Endodermal cell (in vitro differentiated cells): ENCODE data around the gene ZNF324B. TPM values are rescaled to one million over a fixed set of nuclear protein-coding genes. Genes with fewer than 3 reads are reported as not detected.
"Not testable (repeated sequence)": the region's sequence is repeated elsewhere in the genome, so short reads cannot be mapped to it uniquely, and the experiment has no call there.

ENCODE experiments used
- DNase-seq: peaks from one replicate; pipeline ENCODE4 v3.0.0-alpha.2; 2017
- H3K27ac ChIP-seq: 2 replicates; pipeline ENCODE4 v1.5.1; 2013; ENCODE audit warnings: mild to moderate bottlenecking, low read depth, low read length, moderate library complexity
- H3K27me3 ChIP-seq: 2 replicates; pipeline ENCODE4 v1.6.1; 2013; ENCODE audit warnings: mild to moderate bottlenecking, low read length, moderate library complexity; ENCODE audit not compliant: insufficient read depth, control insufficient read depth, poor library complexity, severe bottlenecking
- H3K36me3 ChIP-seq: 2 replicates; pipeline ENCODE4 v1.7.0; 2013; ENCODE audit warnings: mild to moderate bottlenecking, low read length, moderate library complexity; ENCODE audit not compliant: control insufficient read depth, insufficient read depth
- H3K4me1 ChIP-seq: one replicate; pipeline ENCODE4 v1.7.0; 2013; ENCODE audit warnings: low read length; ENCODE audit not compliant: control insufficient read depth, insufficient read depth
- H3K4me3 ChIP-seq: 2 replicates; pipeline ENCODE4 v1.5.1; 2013; ENCODE audit warnings: mild to moderate bottlenecking, low read length, moderate library complexity
- H3K9ac ChIP-seq: 2 replicates; pipeline ENCODE4 v1.6.1; 2013; ENCODE audit warnings: mild to moderate bottlenecking, low read length, moderate library complexity; ENCODE audit not compliant: poor library complexity, severe bottlenecking; ENCODE audit errors: extremely low read depth
- H3K9me3 ChIP-seq: 2 replicates; pipeline ENCODE4 v1.6.1; 2013; ENCODE audit warnings: mild to moderate bottlenecking, low read length, moderate library complexity; ENCODE audit not compliant: control insufficient read depth
- H3K27ac Mint-ChIP-seq: 2 replicates; pipeline ENCODE4 v1.8.0; 2020; ENCODE audit warnings: mixed read lengths
- H3K27me3 Mint-ChIP-seq: 2 replicates; pipeline ENCODE4 v1.8.0; 2021; ENCODE audit warnings: mild to moderate bottlenecking, mixed read lengths; ENCODE audit not compliant: insufficient read depth
- H3K36me3 Mint-ChIP-seq: 2 replicates; pipeline ENCODE4 v1.8.0; 2020; ENCODE audit warnings: low read depth, mixed read lengths
- H3K4me1 Mint-ChIP-seq: 2 replicates; pipeline ENCODE4 v1.8.0; 2020; ENCODE audit warnings: mixed read lengths
- H3K4me3 Mint-ChIP-seq: 2 replicates; pipeline ENCODE4 v1.8.0; 2020; ENCODE audit warnings: mild to moderate bottlenecking, moderate library complexity, mixed read lengths
- H3K9me3 Mint-ChIP-seq: 2 replicates; pipeline ENCODE4 v1.8.0; 2020; ENCODE audit warnings: mild to moderate bottlenecking, mixed read lengths
- WGBS, 2 experiments: methylation state at CpG; one replicate each; pipeline versions ENCODE4 v1.1.5 to v1.1.7; 2013; ENCODE audit warnings: missing lambda C conversion rate in 2 of 2, mixed read lengths in 1 of 2; ENCODE audit not compliant: insufficient coverage in 1 of 2, insufficient read length in 1 of 2; 5-methylcytosine and 5-hydroxymethylcytosine counted together
- total RNA-seq, 2 donors: library from RNA; stranded (reverse); fragmentation: NEBNext Ultra II Directional in 1 of 2; extraction: Animal tissue kit (Norgen Biotek cat#: 25700) in 1 of 2; gene quantifications; 2 replicates in 1 of 2; 3 replicates in 1 of 2; pipeline ENCODE4 v1.2.1, GENCODE V29; 2021
- TF ChIP-seq, protein P1 (sequence below): fragments of 200-600 bp; sonication (generic); conservative IDR thresholded peaks from 2 replicates; pipeline ENCODE4 v1.5.0; 2021; ENCODE audit warnings: antibody characterized with exemption, mild to moderate bottlenecking

Gene ZNF324B
- total RNA-seq, 2 donors from 2014 or later: 5.4 to 6.0 TPM

DNA sequence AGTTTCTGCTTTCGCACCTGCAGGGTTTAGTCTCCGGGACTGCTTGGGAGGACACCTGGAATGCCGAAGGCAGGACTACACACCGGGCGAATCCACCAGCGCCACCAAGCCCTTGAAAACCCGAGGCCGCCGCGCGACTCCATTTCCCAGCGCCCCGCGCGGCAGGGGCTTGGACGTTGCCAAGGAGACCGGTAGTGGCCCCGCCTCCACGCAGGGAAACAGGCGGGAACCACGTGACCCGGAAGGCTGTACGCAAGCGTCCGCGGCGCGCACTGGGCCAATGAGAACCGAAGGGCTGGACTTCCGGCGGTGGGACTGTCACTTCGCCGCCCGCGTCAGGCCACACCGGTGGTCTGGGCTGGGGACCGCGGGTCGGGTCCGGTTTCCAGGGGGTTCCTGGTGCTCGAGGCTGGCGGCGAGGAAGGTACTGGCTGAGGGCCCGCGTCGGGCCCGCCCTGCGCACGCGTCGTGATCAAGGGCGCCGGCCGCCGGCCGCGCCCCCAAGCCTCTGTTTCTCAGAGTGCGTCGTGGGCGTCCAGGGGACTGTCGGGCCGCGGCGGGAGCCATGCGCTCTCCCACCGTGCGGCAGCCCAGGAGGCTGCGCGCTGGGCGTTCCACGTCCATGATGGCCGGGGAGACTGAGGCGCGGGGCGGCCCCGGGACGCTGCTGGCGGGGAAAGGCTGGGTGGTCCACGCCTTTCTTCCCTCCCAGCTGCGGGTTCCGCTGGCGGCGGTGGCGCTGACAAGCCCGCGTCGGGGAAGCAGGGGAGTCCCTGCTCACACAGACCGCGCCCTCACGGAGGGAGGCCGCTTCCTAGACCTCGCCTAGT is 15.6 kb downstream of the ZNF324B start, which contains the start of gene ZNF324:
TSS of gene ZNF324 (plus strand) at position 321 of the 830 bp plus-strand sequence. CDS start 2,106 bp downstream, outside the sequence.
- Histone ChIP-seq H3K9me3 (no peaks in the 10 kb centered on the region), H3K27ac (peak within 1 kb of the TSS; percentile 60), H3K4me3 (peak within 1 kb of the TSS; percentile 77), H3K9ac (peak within 1 kb of the TSS; percentile 51), H3K36me3 (peaks cover 5% of the 10 kb centered on the region), H3K27me3 (peaks cover 9% of the 10 kb centered on the region), H3K4me1 (no peaks in the 10 kb centered on the region)
- H3K27me3 Mint-ChIP-seq: peaks cover 24% of the 10 kb centered on the region
- no peaks in the 10 kb centered on the region for H3K9me3 Mint-ChIP-seq
- peaks cover 8% of the 10 kb centered on the region for H3K36me3 Mint-ChIP-seq
- TF ChIP-seq, protein P1, sequence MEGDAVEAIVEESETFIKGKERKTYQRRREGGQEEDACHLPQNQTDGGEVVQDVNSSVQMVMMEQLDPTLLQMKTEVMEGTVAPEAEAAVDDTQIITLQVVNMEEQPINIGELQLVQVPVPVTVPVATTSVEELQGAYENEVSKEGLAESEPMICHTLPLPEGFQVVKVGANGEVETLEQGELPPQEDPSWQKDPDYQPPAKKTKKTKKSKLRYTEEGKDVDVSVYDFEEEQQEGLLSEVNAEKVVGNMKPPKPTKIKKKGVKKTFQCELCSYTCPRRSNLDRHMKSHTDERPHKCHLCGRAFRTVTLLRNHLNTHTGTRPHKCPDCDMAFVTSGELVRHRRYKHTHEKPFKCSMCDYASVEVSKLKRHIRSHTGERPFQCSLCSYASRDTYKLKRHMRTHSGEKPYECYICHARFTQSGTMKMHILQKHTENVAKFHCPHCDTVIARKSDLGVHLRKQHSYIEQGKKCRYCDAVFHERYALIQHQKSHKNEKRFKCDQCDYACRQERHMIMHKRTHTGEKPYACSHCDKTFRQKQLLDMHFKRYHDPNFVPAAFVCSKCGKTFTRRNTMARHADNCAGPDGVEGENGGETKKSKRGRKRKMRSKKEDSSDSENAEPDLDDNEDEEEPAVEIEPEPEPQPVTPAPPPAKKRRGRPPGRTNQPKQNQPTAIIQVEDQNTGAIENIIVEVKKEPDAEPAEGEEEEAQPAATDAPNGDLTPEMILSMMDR: no peak
- H3K4me3 Mint-ChIP-seq: peak within 1 kb of the TSS; percentile 67
- H3K27ac Mint-ChIP-seq: peak within 1 kb of the TSS; percentile 13
- peaks cover 11% of the 10 kb centered on the region for H3K4me1 Mint-ChIP-seq
- WGBS, 2 experiments: 0% methylated on average over 41 to 92 of the region's 92 CpGs
- peak; percentile 99 for DNase-seq

DNA sequence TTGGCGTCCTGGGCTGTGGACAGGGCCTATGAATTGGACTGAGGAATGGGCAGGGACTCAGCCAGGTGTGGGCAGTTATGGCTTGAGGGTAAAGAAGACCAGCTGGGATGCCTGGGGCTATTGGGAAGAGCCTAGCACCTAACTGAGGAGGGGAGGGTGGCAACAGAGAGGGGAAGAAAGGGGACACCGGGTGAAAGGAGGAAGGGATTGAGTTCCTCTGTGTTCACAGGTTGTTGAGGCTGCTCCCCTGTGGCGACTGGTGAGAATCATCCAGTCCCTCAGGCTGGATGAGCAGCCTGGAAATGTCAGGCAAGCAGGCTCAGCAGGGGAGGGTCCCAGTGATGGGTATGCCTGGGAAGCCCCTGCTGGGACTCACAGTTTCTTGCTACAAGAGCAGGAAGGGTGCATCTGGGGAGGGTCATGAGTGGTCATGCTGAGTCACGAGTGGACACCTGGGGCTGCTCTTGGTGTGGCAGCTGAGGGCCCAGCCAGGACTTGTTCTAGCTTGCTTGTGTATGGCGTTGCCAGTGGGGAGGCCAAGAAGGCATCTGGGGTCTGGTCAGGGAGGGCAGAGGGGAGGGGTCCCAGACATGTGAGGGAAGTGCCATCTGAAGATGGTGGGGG is 16.9 kb downstream of the ZNF324B start:
- Histone ChIP-seq H3K4me1 (no peaks in the 10 kb centered on the region), H3K36me3 (peaks cover 16% of the 10 kb centered on the region), H3K9me3 (no peaks in the 10 kb centered on the region), H3K27me3 (peaks cover 9% of the 10 kb centered on the region), H3K9ac (no peak overlapping the region), H3K27ac (no peak overlapping the region), H3K4me3 (peak overlapping the region; percentile 77)
- H3K4me1 Mint-ChIP-seq: peaks cover 11% of the 10 kb centered on the region
- H3K4me3 Mint-ChIP-seq: peak overlapping the region; percentile 67
- no peak for DNase-seq
- H3K27me3 Mint-ChIP-seq: peaks cover 16% of the 10 kb centered on the region
- H3K9me3 Mint-ChIP-seq: no peaks in the 10 kb centered on the region
- peaks cover 19% of the 10 kb centered on the region for H3K36me3 Mint-ChIP-seq
- 67 to 72% methylated on average over 4 to 5 of the region's 5 CpGs for WGBS, 2 experiments
- H3K27ac Mint-ChIP-seq: peak overlapping the region; percentile 58
- TF ChIP-seq, protein P1: no peak

DNA sequence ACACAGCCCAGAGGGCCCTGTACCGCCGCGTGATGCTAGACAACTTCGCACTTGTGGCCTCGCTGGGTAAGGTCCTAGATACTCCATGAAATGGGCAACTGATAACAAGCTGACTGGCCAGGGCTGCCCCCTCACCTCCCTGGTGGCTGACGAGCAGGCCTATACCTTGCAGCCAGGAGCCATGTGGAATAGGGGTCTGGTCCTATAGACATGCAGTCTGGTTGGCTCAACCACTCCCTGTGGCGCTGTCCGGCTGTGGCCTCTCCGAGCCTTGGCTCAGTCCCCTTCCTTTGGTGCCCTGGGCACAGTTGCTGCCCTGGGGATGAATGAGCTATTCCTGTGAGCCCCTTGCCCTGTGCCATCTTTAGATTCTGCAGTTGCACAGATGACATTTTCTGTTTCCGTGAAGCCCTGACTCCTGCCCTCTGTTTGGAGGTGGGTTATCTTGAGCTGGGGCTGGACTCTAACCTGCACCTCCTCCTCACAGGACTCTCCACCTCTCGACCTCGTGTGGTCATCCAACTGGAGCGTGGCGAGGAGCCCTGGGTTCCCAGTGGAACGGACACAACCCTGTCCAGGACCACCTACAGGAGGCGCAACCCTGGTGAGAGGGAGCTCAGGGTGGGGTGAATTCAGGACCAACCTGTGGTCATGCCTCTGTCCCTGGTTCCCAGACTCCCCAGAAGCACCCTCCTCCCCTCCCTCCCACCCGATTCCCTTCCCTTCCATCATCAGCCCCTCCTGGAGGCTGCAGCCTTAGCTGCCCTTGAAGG is 18.0 kb downstream of the ZNF324B start:
- 96 to 97% methylated on average over 9 to 17 of the region's 17 CpGs for WGBS, 2 experiments
- H3K9me3 Mint-ChIP-seq: no peaks in the 10 kb centered on the region
- H3K27me3 ChIP-seq: peaks cover 9% of the 10 kb centered on the region
- DNase-seq: no peak
- H3K4me1 Mint-ChIP-seq: peaks cover 11% of the 10 kb centered on the region
- no peaks in the 10 kb centered on the region for H3K4me1 ChIP-seq
- no peak overlapping the region for H3K9ac ChIP-seq
- peaks cover 14% of the 10 kb centered on the region for H3K27me3 Mint-ChIP-seq
- TF ChIP-seq, protein P1: no peak
- no peaks in the 10 kb centered on the region for H3K9me3 ChIP-seq
- no peak overlapping the region for H3K4me3 ChIP-seq
- H3K27ac ChIP-seq: no peak overlapping the region
- peaks cover 19% of the 10 kb centered on the region for H3K36me3 Mint-ChIP-seq
- peak overlapping the region; percentile 67 for H3K4me3 Mint-ChIP-seq
- no peak overlapping the region for H3K27ac Mint-ChIP-seq
- H3K36me3 ChIP-seq: peaks cover 25% of the 10 kb centered on the region

DNA sequence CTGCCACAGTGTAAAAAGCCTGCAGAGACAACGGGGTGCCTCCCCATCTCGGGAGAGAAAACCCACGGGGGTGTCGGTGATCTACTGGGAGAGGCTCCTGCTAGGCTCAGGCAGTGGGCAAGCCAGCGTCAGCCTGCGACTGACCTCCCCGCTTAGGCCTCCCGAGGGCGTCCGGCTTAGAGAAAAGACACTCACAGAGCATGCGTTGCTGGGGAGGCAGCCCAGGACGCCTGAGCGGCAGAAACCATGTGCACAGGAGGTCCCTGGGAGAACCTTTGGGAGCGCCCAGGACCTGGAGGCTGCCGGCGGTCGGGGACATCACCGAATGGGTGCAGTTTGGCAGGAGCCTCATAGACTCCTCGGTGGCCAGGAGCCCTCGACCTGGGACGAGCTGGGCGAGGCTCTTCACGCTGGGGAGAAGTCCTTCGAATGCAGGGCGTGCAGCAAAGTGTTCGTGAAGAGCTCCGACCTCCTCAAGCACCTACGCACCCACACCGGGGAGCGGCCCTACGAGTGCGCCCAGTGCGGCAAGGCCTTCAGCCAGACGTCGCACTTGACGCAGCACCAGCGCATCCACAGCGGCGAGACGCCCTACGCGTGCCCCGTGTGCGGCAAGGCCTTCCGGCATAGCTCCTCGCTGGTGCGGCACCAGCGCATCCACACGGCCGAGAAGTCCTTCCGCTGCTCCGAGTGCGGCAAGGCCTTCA is 19.6 kb downstream of the ZNF324B start:
- H3K27ac ChIP-seq, H3K27ac Mint-ChIP-seq, H3K27me3 ChIP-seq, DNase-seq, H3K4me3 Mint-ChIP-seq, H3K4me1 ChIP-seq, H3K9ac ChIP-seq, H3K4me3 ChIP-seq, H3K27me3 Mint-ChIP-seq, H3K9me3 Mint-ChIP-seq, H3K9me3 ChIP-seq: not testable (repeated sequence)
- peaks cover 25% of the 10 kb centered on the region for H3K36me3 ChIP-seq
- 95 to 100% methylated on average over 5 to 25 of the region's 53 CpGs for WGBS, 2 experiments
- H3K36me3 Mint-ChIP-seq: peaks cover 19% of the 10 kb centered on the region
- peaks cover 15% of the 10 kb centered on the region for H3K4me1 Mint-ChIP-seq
